CD4-positive, CD25-positive, alpha-beta regulatory T cell (primary cell): ENCODE data around the gene ZNF407. TPM values are rescaled to one million over a fixed set of nuclear protein-coding genes. Genes with fewer than 3 reads are reported as not detected.

Experiments
- ATAC-seq, 2 donors: fragments of 150-1000 bp; cut with Tn5 transposase; one replicate each; pipeline ENCODE4 v1.10.0; 2021; ENCODE audit warnings: low read depth in 2 of 2, moderate number of reproducible peaks in 2 of 2, moderate library complexity in 1 of 2
- DNase-seq, 3 donors: peaks; one replicate each; pipeline versions ENCODE4 v3.0.0 to v3.0.0-alpha.2; 2012 to 2022; ENCODE audit warnings: mixed read lengths in 1 of 3
- H3K27ac ChIP-seq: one replicate; pipeline ENCODE4 v1.7.0; 2013; ENCODE audit warnings: mild to moderate bottlenecking, low read length; ENCODE audit not compliant: insufficient read depth, poor library complexity, severe bottlenecking
- H3K27me3 ChIP-seq: one replicate; pipeline ENCODE4 v1.7.0; 2013; ENCODE audit warnings: low read length; ENCODE audit not compliant: control insufficient read depth, insufficient read depth
- H3K36me3 ChIP-seq: one replicate; pipeline ENCODE4 v1.7.0; 2013; ENCODE audit warnings: mild to moderate bottlenecking, low read length, moderate library complexity; ENCODE audit not compliant: control insufficient read depth, insufficient read depth
- H3K4me1 ChIP-seq: 2 replicates; pipeline ENCODE4 v1.7.0; 2013; ENCODE audit warnings: mild to moderate bottlenecking, low read length; ENCODE audit not compliant: insufficient read depth, control insufficient read depth, poor library complexity, severe bottlenecking
- H3K4me3 ChIP-seq: one replicate; pipeline ENCODE4 v1.7.0; 2013; ENCODE audit warnings: low read depth, mild to moderate bottlenecking, low read length, moderate library complexity
- H3K9me3 ChIP-seq, 2 experiments: 1 replicate in 1 of 2; 2 replicates in 1 of 2; pipeline ENCODE4 v1.7.0; 2013; ENCODE audit warnings: low read length in 2 of 2, mild to moderate bottlenecking in 1 of 2, moderate library complexity in 1 of 2; ENCODE audit not compliant: control insufficient read depth in 2 of 2
- H3K27ac Mint-ChIP-seq, 3 donors: one replicate each; pipeline ENCODE4 v1.8.0; 2020 to 2022; ENCODE audit warnings: mild to moderate bottlenecking in 3 of 3, mixed read lengths in 3 of 3, moderate library complexity in 2 of 3
- H3K27me3 Mint-ChIP-seq: one replicate; pipeline ENCODE4 v1.8.0; 2022; ENCODE audit warnings: mild to moderate bottlenecking, mixed read lengths
- H3K36me3 Mint-ChIP-seq: one replicate; pipeline ENCODE4 v1.8.0; 2020; ENCODE audit warnings: mixed read lengths
- H3K4me1 Mint-ChIP-seq, 4 donors: one replicate each; pipeline ENCODE4 v1.8.0; 2020 to 2022; ENCODE audit warnings: mixed read lengths in 4 of 4, mild to moderate bottlenecking in 1 of 4
- H3K4me3 Mint-ChIP-seq, 4 donors: one replicate each; pipeline ENCODE4 v1.8.0; 2020 to 2022; ENCODE audit warnings: mild to moderate bottlenecking in 4 of 4, mixed read lengths in 4 of 4, moderate library complexity in 3 of 4
- H3K9me3 Mint-ChIP-seq, 7 donors: one replicate each; pipeline ENCODE4 v1.8.0; 2020 to 2022; ENCODE audit warnings: mixed read lengths in 7 of 7, mild to moderate bottlenecking in 3 of 7, moderate library complexity in 2 of 7
- polyA plus RNA-seq, 4 donors: library from polyadenylated mRNA; unstranded; fragments of 300-500 nt; fragmentation: Illumina TruSeq; gene quantifications; one replicate each; pipeline ENCODE4 v1.2.3, GENCODE V29; 2021
- total RNA-seq: library from RNA; stranded (reverse); gene quantifications from one replicate; pipeline ENCODE4 v1.2.3, GENCODE V29; 2022

The ZNF407 gene
- total and polyA plus RNA-seq, 5 donors from 2014 or later: 2.0 to 34.0 (median 3.8) TPM

DNA sequence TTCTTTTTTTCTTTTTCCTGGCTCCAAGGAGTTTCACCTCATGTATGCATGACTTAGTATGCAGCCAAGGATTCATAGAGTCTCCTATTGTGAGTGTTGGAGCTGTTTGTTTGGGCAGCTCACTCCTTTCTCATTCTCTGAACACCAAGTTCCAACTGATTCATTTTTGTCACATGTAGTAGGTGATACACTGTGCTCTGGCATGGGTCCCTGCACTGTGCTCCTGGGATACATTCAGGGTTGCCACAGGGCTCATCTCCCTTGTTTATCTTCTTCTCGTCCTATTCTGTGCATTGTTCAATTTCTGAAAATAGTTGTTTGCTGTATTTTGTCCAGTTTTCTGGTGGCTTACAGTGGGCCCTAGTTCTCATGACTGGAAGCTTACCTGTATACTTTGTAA lies 96.8 kb downstream of the ZNF407 start:
- peaks cover 6 to 23% (median 21%) of the 10 kb centered on the region in 4 donors for H3K4me1 Mint-ChIP-seq
- ATAC-seq (no peak), DNase-seq (no peak)
- Histone ChIP-seq H3K4me1 (peaks cover 8% of the 10 kb centered on the region), H3K9me3 (no peaks in the 10 kb centered on the region), H3K36me3 (no peaks in the 10 kb centered on the region), H3K27me3 (no peaks in the 10 kb centered on the region), H3K27ac (no peak overlapping the region), H3K4me3 (no peak overlapping the region)
- no peak overlapping the region for H3K4me3 Mint-ChIP-seq
- H3K9me3 Mint-ChIP-seq: no peaks in the 10 kb centered on the region
- no peak overlapping the region for H3K27ac Mint-ChIP-seq
- H3K27me3 Mint-ChIP-seq: no peaks in the 10 kb centered on the region
- peaks cover 5% of the 10 kb centered on the region for H3K36me3 Mint-ChIP-seq

- H3K36me3 Mint-ChIP-seq: peaks cover 5% of the 10 kb centered on the region
- ATAC-seq: no peak
- Histone ChIP-seq H3K9me3 (no peaks in the 10 kb centered on the region), H3K27me3 (no peaks in the 10 kb centered on the region), H3K4me3 (no peak overlapping the region), H3K27ac (no peak overlapping the region), H3K4me1 (peaks cover 8% of the 10 kb centered on the region), H3K36me3 (no peaks in the 10 kb centered on the region)
- peaks cover 6 to 23% (median 19%) of the 10 kb centered on the region in 4 donors for H3K4me1 Mint-ChIP-seq
- H3K9me3 Mint-ChIP-seq: no peaks in the 10 kb centered on the region
- no peaks in the 10 kb centered on the region for H3K27me3 Mint-ChIP-seq
- no peak for DNase-seq
- no peak overlapping the region for H3K27ac Mint-ChIP-seq
- H3K4me3 Mint-ChIP-seq: no peak overlapping the region
Measured at GRCh38 chr18:74695170-74695569, 97.5 kb downstream of the ZNF407 start.

DNA sequence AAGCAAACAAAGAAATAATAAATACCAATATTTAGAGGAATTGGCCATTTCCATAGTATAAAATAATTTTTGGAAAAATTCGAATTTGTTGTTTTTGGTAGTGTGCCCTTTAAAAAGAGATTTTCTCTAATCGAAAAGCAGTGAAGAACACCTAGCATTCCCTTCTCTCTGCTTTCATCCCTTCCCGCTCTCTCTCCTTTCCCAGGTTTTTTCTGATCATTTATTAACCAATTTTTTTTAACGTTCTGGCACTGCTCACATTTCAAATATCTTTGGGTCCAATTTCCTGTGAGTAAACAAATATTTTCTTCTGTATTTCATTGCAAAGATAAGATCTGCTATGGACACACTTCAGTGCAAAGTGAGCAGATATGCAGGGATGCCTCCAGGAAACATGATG lies 101.2 kb downstream of the ZNF407 start:
- Mint-ChIP-seq H3K9me3 (no peaks in the 10 kb centered on the region), H3K4me1 (peaks cover 2 to 12% (median 4%) of the 10 kb centered on the region in 4 donors), H3K27me3 (no peaks in the 10 kb centered on the region), H3K36me3 (peaks cover 8% of the 10 kb centered on the region), H3K4me3 (no peak overlapping the region), H3K27ac (no peak overlapping the region)
- no peaks in the 10 kb centered on the region for H3K27me3 ChIP-seq
- H3K9me3 ChIP-seq: no peaks in the 10 kb centered on the region
- no peaks in the 10 kb centered on the region for H3K4me1 ChIP-seq
- no peaks in the 10 kb centered on the region for H3K36me3 ChIP-seq
- no peak overlapping the region for H3K27ac ChIP-seq
- DNase-seq (no peak), ATAC-seq (no peak)
- H3K4me3 ChIP-seq: no peak overlapping the region

GRCh38 chr18:74699455-74699854 lies 101.8 kb downstream of the ZNF407 start:
- H3K4me3 Mint-ChIP-seq: no peak overlapping the region
- H3K27ac Mint-ChIP-seq: no peak overlapping the region
- H3K4me3 ChIP-seq: no peak overlapping the region
- peaks cover 12% of the 10 kb centered on the region for H3K36me3 Mint-ChIP-seq
- H3K27ac ChIP-seq: no peak overlapping the region
- no peak for ATAC-seq
- no peaks in the 10 kb centered on the region for H3K4me1 ChIP-seq
- no peaks in the 10 kb centered on the region for H3K27me3 Mint-ChIP-seq
- no peaks in the 10 kb centered on the region for H3K9me3 Mint-ChIP-seq
- H3K9me3 ChIP-seq: no peaks in the 10 kb centered on the region
- H3K4me1 Mint-ChIP-seq: peaks cover 0 to 8% (median 2%) of the 10 kb centered on the region in 4 donors
- H3K27me3 ChIP-seq: no peaks in the 10 kb centered on the region
- no peak for DNase-seq
- no peaks in the 10 kb centered on the region for H3K36me3 ChIP-seq

GRCh38 chr18:74702950-74703349 lies 105.3 kb downstream of the ZNF407 start:
- Mint-ChIP-seq H3K9me3 (no peaks in the 10 kb centered on the region), H3K27me3 (no peaks in the 10 kb centered on the region), H3K4me1 (peaks cover 0 to 10% (median 7%) of the 10 kb centered on the region in 4 donors), H3K4me3 (no peak overlapping the region), H3K27ac (no peak overlapping the region), H3K36me3 (peaks cover 12% of the 10 kb centered on the region)
- DNase-seq: no peak
- H3K27me3 ChIP-seq: no peaks in the 10 kb centered on the region
- no peaks in the 10 kb centered on the region for H3K36me3 ChIP-seq
- no peak for ATAC-seq
- H3K4me3 ChIP-seq: no peak overlapping the region
- H3K27ac ChIP-seq: no peak overlapping the region
- no peaks in the 10 kb centered on the region for H3K9me3 ChIP-seq
- no peaks in the 10 kb centered on the region for H3K4me1 ChIP-seq

DNA sequence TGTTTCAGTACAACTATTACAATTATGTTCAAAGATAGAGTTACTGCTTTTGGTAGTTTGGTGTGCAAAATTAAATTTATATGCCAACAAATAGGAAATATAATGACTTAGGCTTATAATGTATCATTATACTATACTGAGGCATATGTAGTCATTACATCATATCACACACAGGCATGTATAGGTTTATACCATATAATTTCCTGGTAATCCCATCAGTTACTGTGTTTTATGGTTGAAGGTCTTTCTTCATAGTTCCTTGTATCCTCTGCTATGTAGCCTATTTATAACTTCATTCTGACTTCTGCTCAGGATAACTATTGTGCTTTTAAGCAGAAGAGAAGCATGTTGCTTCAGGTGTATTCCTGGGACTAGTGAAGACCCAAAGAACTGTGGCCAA lies 110.5 kb downstream of the ZNF407 start:
- Histone ChIP-seq H3K4me3 (no peak overlapping the region), H3K4me1 (no peaks in the 10 kb centered on the region), H3K27ac (no peak overlapping the region), H3K9me3 (no peaks in the 10 kb centered on the region), H3K27me3 (no peaks in the 10 kb centered on the region), H3K36me3 (no peaks in the 10 kb centered on the region)
- peaks cover 15% of the 10 kb centered on the region for H3K36me3 Mint-ChIP-seq
- no peak for DNase-seq
- H3K27me3 Mint-ChIP-seq: no peaks in the 10 kb centered on the region
- H3K27ac Mint-ChIP-seq: no peak overlapping the region
- no peak overlapping the region for H3K4me3 Mint-ChIP-seq
- H3K4me1 Mint-ChIP-seq: peaks cover 0 to 8% (median 5%) of the 10 kb centered on the region in 4 donors
- H3K9me3 Mint-ChIP-seq: no peaks in the 10 kb centered on the region
- ATAC-seq: no peak

DNA sequence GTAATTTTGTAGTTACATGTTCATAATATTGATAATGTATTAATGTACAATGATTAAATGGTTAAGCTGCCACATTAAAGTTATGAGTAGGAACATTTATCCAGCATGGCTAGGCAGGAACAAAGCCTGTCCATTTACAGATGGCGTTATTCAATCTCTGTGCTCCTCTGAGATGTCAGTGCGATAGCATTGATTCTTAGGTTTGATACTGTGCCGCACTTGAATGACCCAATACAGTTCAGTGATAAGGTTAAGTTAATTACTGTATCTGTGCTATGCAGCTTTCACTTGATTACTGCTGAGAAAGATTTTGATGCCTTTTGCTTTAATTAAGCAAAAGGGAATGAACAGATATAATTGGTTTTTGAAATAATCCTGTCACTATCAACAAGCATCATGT lies 111.8 kb downstream of the ZNF407 start:
- H3K4me1 ChIP-seq: no peaks in the 10 kb centered on the region
- no peaks in the 10 kb centered on the region for H3K9me3 ChIP-seq
- ATAC-seq: no peak
- Mint-ChIP-seq H3K4me1 (peaks cover 0 to 8% (median 5%) of the 10 kb centered on the region in 4 donors), H3K36me3 (peaks cover 8% of the 10 kb centered on the region), H3K4me3 (no peak overlapping the region), H3K27me3 (no peaks in the 10 kb centered on the region), H3K27ac (no peak overlapping the region), H3K9me3 (no peaks in the 10 kb centered on the region)
- H3K36me3 ChIP-seq: no peaks in the 10 kb centered on the region
- no peak overlapping the region for H3K27ac ChIP-seq
- no peaks in the 10 kb centered on the region for H3K27me3 ChIP-seq
- no peak overlapping the region for H3K4me3 ChIP-seq
- DNase-seq: no peak

DNA sequence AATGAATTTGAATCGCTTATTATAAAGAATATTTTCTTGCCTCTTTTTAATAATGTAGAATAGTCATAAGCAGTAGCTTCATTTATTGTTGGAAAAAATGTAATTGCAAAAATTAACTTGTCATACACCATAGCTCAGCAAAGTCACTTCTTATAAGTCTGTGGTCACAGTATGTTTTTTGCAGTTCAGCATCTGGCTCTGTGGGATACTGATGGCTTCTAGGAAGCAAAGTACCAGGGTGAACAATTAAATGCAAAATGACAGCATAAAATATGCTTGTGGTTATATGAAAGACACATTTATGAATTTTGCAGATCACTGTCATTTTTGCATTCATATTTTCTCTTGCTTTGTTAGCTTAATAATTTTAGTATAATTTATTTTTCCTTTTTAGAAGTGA lies 116.5 kb downstream of the ZNF407 start:
- no peaks in the 10 kb centered on the region for H3K9me3 ChIP-seq
- no peaks in the 10 kb centered on the region for H3K27me3 Mint-ChIP-seq
- peaks cover 0 to 7% (median 3%) of the 10 kb centered on the region in 4 donors for H3K4me1 Mint-ChIP-seq
- H3K4me1 ChIP-seq: no peaks in the 10 kb centered on the region
- H3K36me3 ChIP-seq: peaks cover 4% of the 10 kb centered on the region
- no peaks in the 10 kb centered on the region for H3K27me3 ChIP-seq
- H3K4me3 Mint-ChIP-seq: no peak overlapping the region
- peaks cover 0 to 1% (median 0%) of the 10 kb centered on the region in 7 donors for H3K9me3 Mint-ChIP-seq
- DNase-seq: no peak
- no peak overlapping the region for H3K4me3 ChIP-seq
- no peak overlapping the region for H3K27ac Mint-ChIP-seq
- peaks cover 12% of the 10 kb centered on the region for H3K36me3 Mint-ChIP-seq
- H3K27ac ChIP-seq: no peak overlapping the region
- ATAC-seq: no peak
